Ishikawa (cell line): ENCODE measurements around the gene DYNLT2.

Experiments used
- CEBPB ChIP-seq: IDR thresholded peaks from 2 replicates; pipeline ENCODE4 v1.6.1; 2012
- CREB1 ChIP-seq: IDR thresholded peaks from 2 replicates; pipeline ENCODE4 v1.6.1; 2012; ENCODE audit warnings: low read depth
- REST ChIP-seq: IDR thresholded peaks from 2 replicates; pipeline ENCODE4 v1.6.1; 2012; ENCODE audit warnings: low read depth, mild to moderate bottlenecking
- YY1 ChIP-seq: IDR thresholded peaks from 2 replicates; pipeline ENCODE4 v1.6.1; 2012; ENCODE audit warnings: low read depth
- ZBTB7A ChIP-seq: IDR thresholded peaks from 2 replicates; pipeline ENCODE4 v1.6.1; 2012; ENCODE audit warnings: low read depth
- TF ChIP-seq, protein P1 (sequence below): IDR thresholded peaks from 2 replicates; pipeline ENCODE4 v1.6.1; 2012

DNA sequence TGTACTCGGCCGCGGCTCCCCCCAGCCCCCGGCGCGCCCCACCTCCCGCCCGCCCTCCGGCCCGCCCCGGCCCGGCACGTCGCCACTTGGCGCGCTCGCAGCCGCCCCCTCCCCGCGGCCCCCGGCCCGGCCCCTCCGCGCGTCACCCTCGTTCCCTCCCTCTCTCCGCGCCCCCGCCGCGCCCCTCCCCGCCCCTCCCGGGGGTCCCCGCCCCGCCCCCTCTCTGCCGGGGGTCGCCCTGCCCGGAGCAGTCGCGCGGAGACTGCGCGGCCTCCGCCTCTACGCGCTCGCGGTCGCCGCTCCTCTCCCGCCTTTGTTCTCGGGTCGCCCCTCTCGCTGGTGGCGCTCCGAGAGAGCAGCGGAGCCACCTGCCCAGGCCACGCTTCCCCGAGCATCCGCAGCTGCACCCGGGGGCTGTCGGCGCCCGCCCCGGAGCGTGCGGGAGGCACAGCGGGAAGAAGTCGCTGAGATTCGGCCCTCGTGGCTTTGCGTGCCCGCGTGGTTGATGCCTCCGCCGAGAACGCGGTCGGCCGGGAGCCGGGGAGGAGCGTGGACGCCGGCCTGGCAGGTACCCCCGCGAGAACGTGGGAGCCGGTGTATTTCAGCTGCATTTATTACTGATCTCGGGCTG lies 26.8 kb downstream of the DYNLT2 start, which contains the start of gene PHF10:
- no peak for TF ChIP-seq CREB1
- TF ChIP-seq YY1, result no peak
- TF ChIP-seq CEBPB, result no peak
- TF ChIP-seq ZBTB7A, result peak; percentile 79
- TF ChIP-seq, protein P1, sequence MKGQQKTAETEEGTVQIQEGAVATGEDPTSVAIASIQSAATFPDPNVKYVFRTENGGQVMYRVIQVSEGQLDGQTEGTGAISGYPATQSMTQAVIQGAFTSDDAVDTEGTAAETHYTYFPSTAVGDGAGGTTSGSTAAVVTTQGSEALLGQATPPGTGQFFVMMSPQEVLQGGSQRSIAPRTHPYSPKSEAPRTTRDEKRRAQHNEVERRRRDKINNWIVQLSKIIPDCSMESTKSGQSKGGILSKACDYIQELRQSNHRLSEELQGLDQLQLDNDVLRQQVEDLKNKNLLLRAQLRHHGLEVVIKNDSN, result no peak
- no peak for TF ChIP-seq REST
